OCI-LY3 (cell line): ENCODE data around the gene DBNDD2.

Experiments
- H2AFZ ChIP-seq: fragments of 200-600, 300-600 bp; shearing (Covaris generic); 2 replicates; pipeline ENCODE4 v1.6.0; 2014; ENCODE audit warnings: antibody characterized with exemption, low read depth, low read length
- H3K27ac ChIP-seq: fragments of 200-600, 300-600 bp; sonication (generic); 2 replicates; pipeline ENCODE4 v1.5.1; 2014; ENCODE audit warnings: mild to moderate bottlenecking, low read length, moderate library complexity, mixed read lengths
- H3K27me3 ChIP-seq: fragments of 200-600, 300-600 bp; sonication (generic); 2 replicates; pipeline ENCODE4 v1.6.1; 2014; ENCODE audit warnings: low read depth, low read length, mixed read lengths
- H3K36me3 ChIP-seq: fragments of 200-600, 300-600 bp; sonication (generic); replicated peaks from 2 replicates; pipeline ENCODE3; 2014; ENCODE audit warnings: low read depth, low read length, mixed read lengths
- H3K4me1 ChIP-seq: fragments of 300-600, 200-600 bp; sonication (generic); 2 replicates; pipeline ENCODE4 v1.6.1; 2014; ENCODE audit warnings: low read length, mixed read lengths
- H3K4me2 ChIP-seq: fragments of 200-600, 300-600 bp; sonication (generic); 2 replicates; pipeline ENCODE4 v1.6.1; 2014; ENCODE audit warnings: low read length, mixed read lengths
- H3K4me3 ChIP-seq: fragments of 300-600, 200-600 bp; sonication (generic); 2 replicates; pipeline ENCODE4 v1.5.1; 2014; ENCODE audit warnings: antibody characterized with exemption, mild to moderate bottlenecking, low read length, moderate library complexity
- H3K79me2 ChIP-seq: fragments of 300-600, 200-600 bp; shearing (Covaris generic); 2 replicates; pipeline ENCODE4 v1.6.1; 2014; ENCODE audit warnings: mild to moderate bottlenecking, low read length, mixed read lengths
- H3K9ac ChIP-seq: fragments of 300-600, 200-600 bp; shearing (Covaris generic); 2 replicates; pipeline ENCODE4 v1.6.0; 2014; ENCODE audit warnings: mild to moderate bottlenecking, low read length, moderate library complexity
- H3K9me3 ChIP-seq: fragments of 200-600, 300-600 bp; shearing (Covaris generic); 2 replicates; pipeline ENCODE4 v1.6.1; 2014; ENCODE audit warnings: low read length, mixed read lengths; ENCODE audit not compliant: insufficient read depth
- H4K20me1 ChIP-seq: fragments of 200-600, 300-600 bp; sonication (generic); 2 replicates; pipeline ENCODE4 v1.6.1; 2016; ENCODE audit warnings: low read length, mixed read lengths; ENCODE audit not compliant: insufficient read depth
- EZH2phosphoT487 ChIP-seq: fragments of 200-600 bp; shearing (Covaris generic); IDR thresholded peaks from 2 replicates; pipeline ENCODE4 v1.6.1; 2018; ENCODE audit warnings: antibody characterized with exemption, mixed run types, low read depth
- TF ChIP-seq, protein P1 (sequence below): fragments of 200-600, 300-600 bp; sonication (generic); IDR thresholded peaks from 2 replicates; pipeline ENCODE4 v1.5.1; 2014; ENCODE audit warnings: antibody characterized with exemption, low read length, low read depth

Gene DBNDD2

DNA sequence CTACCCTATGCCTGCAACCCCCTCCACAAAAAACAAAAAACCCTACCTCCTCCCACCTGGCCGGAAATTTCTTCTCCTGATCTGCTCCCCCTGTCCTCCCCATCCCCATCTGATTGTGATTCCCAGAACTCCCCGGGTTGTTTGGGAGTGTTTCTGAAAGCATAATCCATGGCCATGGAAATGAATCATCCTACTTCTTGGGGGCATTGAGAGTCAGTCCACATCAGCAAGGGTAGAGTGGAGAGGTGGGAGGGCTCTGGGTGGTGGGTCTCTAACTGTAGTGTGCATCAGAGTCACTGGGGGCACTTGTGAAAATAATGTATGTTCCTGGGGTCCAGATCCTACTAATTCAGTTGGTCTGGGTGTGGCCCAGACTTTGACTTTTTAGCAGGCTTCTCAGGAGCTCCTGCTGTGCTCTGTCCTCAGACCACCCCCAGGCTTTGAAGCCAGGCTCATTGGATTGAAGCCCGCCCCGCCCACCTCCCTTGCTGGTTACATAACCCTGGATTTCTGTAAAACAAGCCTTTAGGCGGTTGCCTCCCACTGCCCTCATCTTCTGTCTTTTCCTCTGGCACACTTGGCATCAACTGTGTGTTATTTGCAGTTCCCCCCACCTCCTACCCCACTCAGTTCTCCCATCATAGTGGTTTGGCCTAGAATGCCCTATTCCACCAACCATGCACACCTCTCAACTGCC is 18.4 kb downstream of the DBNDD2 start:
- Histone ChIP-seq H3K27me3 (no peaks in the 10 kb centered on the region), H4K20me1 (no peaks in the 10 kb centered on the region), H3K27ac (no peak overlapping the region), H3K9me3 (no peaks in the 10 kb centered on the region), H3K79me2 (no peaks in the 10 kb centered on the region), H3K36me3 (peaks cover 35% of the 10 kb centered on the region), H3K4me2 (no peak overlapping the region), H3K4me3 (no peak overlapping the region), H3K4me1 (peaks cover 4% of the 10 kb centered on the region), H2AFZ (no peak overlapping the region), H3K9ac (no peak overlapping the region)
- TF ChIP-seq EZH2phosphoT487 = no peak
- TF ChIP-seq, protein P1, sequence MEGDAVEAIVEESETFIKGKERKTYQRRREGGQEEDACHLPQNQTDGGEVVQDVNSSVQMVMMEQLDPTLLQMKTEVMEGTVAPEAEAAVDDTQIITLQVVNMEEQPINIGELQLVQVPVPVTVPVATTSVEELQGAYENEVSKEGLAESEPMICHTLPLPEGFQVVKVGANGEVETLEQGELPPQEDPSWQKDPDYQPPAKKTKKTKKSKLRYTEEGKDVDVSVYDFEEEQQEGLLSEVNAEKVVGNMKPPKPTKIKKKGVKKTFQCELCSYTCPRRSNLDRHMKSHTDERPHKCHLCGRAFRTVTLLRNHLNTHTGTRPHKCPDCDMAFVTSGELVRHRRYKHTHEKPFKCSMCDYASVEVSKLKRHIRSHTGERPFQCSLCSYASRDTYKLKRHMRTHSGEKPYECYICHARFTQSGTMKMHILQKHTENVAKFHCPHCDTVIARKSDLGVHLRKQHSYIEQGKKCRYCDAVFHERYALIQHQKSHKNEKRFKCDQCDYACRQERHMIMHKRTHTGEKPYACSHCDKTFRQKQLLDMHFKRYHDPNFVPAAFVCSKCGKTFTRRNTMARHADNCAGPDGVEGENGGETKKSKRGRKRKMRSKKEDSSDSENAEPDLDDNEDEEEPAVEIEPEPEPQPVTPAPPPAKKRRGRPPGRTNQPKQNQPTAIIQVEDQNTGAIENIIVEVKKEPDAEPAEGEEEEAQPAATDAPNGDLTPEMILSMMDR = no peak

DNA sequence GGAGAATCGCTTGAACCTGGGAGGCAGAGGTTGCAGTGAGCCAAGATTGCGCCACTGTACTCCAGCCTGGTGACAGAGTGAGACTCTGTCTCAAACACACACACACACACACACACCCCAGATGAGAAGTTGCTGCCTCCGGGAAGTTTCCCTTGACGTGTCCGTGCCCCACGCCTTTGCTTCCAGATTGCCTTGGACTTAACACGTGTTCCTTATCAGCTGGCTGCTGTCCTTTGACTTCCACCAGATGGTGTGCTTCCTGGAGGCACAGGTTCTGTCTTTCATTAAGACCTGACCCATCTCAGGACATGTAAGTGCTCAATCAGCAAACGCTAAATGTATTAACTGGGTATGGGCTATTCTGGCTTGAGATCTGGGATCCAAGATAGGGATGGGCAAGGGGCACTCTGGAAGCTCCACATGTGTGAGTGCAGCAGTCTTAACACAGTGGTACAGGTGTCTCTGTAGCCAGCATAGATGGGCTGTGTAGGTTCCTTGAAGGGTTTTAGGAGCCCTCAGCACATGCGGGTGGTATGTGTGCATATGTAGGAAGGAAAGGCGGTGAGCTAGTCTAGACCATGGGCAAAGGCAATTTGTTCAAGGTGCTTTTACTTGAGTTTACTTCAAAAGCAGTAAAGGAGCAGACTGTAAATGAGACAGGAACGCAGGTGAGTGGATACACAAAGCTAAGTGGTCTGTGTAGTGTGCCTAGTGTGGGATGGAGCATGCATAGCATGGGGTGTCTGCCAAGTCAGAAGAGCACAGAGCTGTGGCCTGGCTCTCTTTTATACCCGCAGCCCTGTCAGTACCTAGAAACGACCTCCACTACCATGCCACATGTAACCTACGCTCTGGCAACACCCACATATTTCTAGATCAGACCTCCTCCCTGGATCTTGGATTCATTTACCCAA is 19.4 kb downstream of the DBNDD2 start:
- Histone ChIP-seq H3K4me3 (no peak overlapping the region), H2AFZ (no peak overlapping the region), H3K27ac (no peak overlapping the region), H3K9ac (no peak overlapping the region), H3K27me3 (no peaks in the 10 kb centered on the region), H3K9me3 (no peaks in the 10 kb centered on the region), H3K79me2 (no peaks in the 10 kb centered on the region), H4K20me1 (no peaks in the 10 kb centered on the region), H3K4me1 (peaks cover 14% of the 10 kb centered on the region), H3K36me3 (peaks cover 34% of the 10 kb centered on the region), H3K4me2 (no peak overlapping the region)
- TF ChIP-seq, protein P1 = no peak

DNA sequence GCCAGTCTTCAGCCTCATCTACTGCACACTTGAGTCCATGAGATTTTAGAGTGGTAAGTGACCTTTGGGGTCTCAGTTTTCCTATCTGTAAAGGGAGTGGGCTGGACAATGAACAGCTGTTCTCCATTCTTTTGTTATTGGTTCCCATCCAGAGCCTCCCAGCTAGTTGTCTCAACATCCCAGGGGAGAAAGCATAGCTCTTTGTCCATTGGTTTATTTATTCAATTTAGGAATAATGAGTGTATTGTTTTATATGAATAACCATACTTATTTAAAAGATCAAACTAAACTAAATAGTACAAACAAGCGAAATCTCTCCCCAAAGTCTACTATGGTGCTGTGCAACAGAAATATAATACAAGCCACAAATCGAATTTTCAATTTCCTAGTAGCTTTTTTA is 21.5 kb downstream of the DBNDD2 start:
- H3K27me3 ChIP-seq = no peaks in the 10 kb centered on the region
- no peak overlapping the region for H3K4me2 ChIP-seq
- no peaks in the 10 kb centered on the region for H3K79me2 ChIP-seq
- TF ChIP-seq, protein P1 = no peak
- TF ChIP-seq EZH2phosphoT487 = no peak
- H4K20me1 ChIP-seq = no peaks in the 10 kb centered on the region
- peaks cover 28% of the 10 kb centered on the region for H3K36me3 ChIP-seq
- no peak overlapping the region for H3K9ac ChIP-seq
- H3K4me1 ChIP-seq = peaks cover 31% of the 10 kb centered on the region
- no peak overlapping the region for H2AFZ ChIP-seq
- no peaks in the 10 kb centered on the region for H3K9me3 ChIP-seq
- H3K4me3 ChIP-seq = no peak overlapping the region
- no peak overlapping the region for H3K27ac ChIP-seq

DNA sequence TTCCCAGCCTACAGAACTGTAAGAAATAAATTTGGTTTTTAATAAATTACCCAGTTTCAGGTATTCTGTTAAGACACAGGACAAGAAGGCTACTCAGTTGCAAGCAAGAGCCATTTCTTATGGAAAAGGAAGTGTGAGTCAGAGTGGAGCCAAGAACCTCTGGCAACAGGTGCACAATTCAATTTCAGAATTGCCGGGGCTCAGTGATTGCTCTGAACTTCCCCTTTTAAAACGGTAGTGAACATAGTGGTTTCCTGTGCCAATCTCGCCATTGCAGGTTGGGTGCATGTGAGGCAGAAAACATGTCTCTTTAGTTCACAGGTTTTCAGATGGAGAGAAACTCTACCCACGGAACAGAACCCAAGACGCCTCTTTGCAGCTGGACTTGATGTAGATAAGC is 24.2 kb downstream of the DBNDD2 start:
- TF ChIP-seq EZH2phosphoT487 = no peak
- TF ChIP-seq, protein P1 = no peak
- H3K27ac ChIP-seq = peak overlapping the region; percentile 78
- H3K9me3 ChIP-seq = no peaks in the 10 kb centered on the region
- H3K27me3 ChIP-seq = peaks cover 8% of the 10 kb centered on the region; the same call in 1 of the 2 replicates
- H4K20me1 ChIP-seq = no peaks in the 10 kb centered on the region
- H3K9ac ChIP-seq = peak overlapping the region; percentile 34; the same call in 1 of the 2 replicates
- H3K4me3 ChIP-seq = peak overlapping the region; percentile 38
- peaks cover 48% of the 10 kb centered on the region for H3K4me1 ChIP-seq
- peaks cover 18% of the 10 kb centered on the region for H3K36me3 ChIP-seq
- H3K79me2 ChIP-seq = no peaks in the 10 kb centered on the region
- no peak overlapping the region for H2AFZ ChIP-seq
- peak overlapping the region; percentile 66 for H3K4me2 ChIP-seq
